ENCODE measurements around the gene NCS1. TPM values are rescaled to one million over a fixed set of nuclear protein-coding genes. Genes with fewer than 3 reads are reported as not detected.

The NCS1 gene
- total RNA-seq, 3 donors from 2014 or later: 4.1 to 196 (median 10.7) TPM

DNA sequence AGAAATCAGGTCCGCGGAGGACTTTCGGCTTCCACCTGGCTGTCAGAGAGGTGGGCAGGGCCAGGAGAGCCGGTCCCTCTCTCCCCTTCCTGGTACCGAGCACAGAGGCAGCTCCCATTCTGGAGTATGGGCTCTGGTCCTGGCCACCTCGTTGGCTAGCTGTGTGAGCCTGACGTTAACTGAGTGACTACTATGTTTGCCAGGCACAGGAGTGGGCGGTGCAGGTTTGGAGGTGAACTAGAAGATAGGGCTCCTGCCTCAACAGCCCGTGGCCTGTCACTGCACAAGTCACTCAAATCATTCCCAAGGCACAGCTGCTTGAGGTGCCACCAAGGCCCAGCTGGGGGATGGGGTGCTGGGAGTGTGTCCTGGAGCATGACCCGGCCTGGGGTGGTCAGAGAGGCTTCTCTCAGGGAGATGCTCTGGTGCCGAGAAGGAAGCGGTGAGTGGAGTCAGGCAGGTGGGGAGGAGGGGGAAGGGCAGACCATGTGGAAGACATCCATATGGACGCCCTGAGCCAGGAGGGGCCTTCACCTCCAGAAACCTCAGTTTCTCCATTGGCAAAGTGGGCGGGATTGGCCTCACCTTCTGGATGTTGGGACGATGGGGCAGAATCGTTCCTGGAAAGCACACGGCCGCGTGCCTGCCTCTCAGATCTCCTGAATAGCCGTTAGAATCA, 39.5 kb downstream of the NCS1 start:
- Histone ChIP-seq H3K9me3 (no peaks in the 10 kb centered on the region), H3K4me1 (ENCODE audit: low read depth) (no peaks in the 10 kb centered on the region), H3K36me3 (ENCODE audit: low read depth) (no peaks in the 10 kb centered on the region), H3K4me3 (no peak overlapping the region)
- DNase-seq: no peak
- intact Hi-C loops (cut with DNase I, micrococcal nuclease): no loop called here
- ATAC-seq: no peak
- TF ChIP-seq, protein P1, sequence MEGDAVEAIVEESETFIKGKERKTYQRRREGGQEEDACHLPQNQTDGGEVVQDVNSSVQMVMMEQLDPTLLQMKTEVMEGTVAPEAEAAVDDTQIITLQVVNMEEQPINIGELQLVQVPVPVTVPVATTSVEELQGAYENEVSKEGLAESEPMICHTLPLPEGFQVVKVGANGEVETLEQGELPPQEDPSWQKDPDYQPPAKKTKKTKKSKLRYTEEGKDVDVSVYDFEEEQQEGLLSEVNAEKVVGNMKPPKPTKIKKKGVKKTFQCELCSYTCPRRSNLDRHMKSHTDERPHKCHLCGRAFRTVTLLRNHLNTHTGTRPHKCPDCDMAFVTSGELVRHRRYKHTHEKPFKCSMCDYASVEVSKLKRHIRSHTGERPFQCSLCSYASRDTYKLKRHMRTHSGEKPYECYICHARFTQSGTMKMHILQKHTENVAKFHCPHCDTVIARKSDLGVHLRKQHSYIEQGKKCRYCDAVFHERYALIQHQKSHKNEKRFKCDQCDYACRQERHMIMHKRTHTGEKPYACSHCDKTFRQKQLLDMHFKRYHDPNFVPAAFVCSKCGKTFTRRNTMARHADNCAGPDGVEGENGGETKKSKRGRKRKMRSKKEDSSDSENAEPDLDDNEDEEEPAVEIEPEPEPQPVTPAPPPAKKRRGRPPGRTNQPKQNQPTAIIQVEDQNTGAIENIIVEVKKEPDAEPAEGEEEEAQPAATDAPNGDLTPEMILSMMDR (IDR thresholded peaks at IDR 0.05): no peak

DNA sequence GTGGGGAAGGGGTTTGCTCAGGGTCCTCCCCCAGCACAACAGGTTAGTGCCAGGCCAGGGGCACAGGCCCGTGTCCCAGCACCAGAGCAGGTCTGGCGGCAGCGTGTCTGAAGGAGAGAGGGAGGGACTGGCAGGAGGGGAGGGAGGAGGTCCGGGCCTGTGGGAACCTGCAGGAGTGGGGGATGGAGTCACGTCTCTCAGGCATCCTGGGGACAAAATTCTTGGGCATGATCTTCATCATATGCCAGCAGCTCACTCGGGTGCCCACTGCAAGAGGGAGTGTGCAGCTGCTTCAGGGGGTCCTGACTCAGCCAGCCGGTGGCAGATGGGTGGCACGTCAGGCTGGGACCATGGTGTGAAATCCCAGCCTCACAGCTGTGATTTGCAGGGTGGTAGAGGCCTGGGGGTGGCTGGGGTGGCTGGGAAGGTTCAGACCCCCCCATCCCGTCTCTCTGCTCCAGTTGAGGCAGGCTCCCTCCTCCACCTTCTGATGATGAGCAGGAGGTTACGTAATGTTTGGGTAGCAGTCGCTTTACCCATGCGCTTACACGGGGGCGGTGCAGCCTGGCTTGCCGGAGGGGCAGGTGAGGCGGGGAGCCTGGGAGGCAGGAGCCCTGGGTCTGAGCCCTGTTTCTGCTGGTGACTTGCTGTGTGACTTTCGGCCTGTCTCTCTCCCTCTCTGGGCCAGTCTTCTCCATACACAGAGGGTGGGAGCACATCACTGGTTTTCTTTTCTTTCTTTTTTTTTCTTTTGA, 40.5 kb downstream of the NCS1 start:
- DNase-seq: no peak
- Histone ChIP-seq H3K4me3 (no peak overlapping the region), H3K4me1 (ENCODE audit: low read depth) (no peaks in the 10 kb centered on the region), H3K36me3 (ENCODE audit: low read depth) (no peaks in the 10 kb centered on the region), H3K9me3 (no peaks in the 10 kb centered on the region)
- no peak for ATAC-seq
- intact Hi-C loops (cut with DNase I, micrococcal nuclease): no loop called here
- TF ChIP-seq, protein P1 (IDR thresholded peaks at IDR 0.05): no peak

DNA sequence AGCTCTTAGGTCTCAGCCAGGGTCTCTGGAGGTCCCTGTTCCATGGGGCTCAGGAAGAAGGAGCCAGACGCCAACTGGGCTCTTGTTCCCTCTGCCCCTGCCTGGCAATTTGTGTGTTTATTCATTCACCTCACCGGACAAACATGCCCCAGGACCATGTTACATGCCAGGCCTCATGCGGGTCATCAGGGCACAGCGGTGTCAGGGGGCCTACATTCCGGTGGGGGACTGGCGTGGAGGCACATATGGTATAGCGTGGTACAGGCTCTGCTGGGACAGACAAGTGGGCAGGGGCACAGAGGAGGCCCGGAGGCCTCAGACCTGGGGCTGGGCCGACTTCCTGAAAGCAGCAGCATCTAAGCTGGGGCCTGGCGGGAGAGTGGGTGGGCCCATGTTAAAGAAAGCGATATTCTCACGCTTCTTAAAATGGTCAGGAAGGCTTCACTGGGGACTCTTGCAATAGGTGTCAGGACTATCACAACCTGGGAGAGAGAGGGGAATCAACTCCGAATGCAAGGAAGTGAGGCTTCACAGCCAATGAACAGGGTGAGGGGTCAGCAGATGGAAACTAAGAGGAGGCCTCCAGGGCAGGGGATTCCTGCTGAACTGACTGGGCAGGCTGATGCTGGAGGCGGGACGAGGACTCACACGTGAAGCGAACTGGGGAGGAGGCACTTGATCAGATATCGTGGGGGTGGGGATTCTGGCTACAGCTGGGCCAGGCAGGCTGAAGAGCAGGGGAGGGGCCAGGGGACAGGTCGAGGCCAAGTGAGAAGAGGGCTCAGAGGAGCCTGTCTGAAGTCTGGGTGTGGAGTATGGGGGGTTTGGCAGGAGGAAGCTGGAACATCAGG, 41.9 kb downstream of the NCS1 start:
- intact Hi-C loops (cut with DNase I, micrococcal nuclease): no loop called here
- Histone ChIP-seq H3K36me3 (ENCODE audit: low read depth) (no peaks in the 10 kb centered on the region), H3K4me1 (ENCODE audit: low read depth) (no peaks in the 10 kb centered on the region), H3K4me3 (no peak overlapping the region), H3K9me3 (no peaks in the 10 kb centered on the region)
- TF ChIP-seq, protein P1 (IDR thresholded peaks at IDR 0.05): no peak
- DNase-seq: no peak
- no peak for ATAC-seq

DNA sequence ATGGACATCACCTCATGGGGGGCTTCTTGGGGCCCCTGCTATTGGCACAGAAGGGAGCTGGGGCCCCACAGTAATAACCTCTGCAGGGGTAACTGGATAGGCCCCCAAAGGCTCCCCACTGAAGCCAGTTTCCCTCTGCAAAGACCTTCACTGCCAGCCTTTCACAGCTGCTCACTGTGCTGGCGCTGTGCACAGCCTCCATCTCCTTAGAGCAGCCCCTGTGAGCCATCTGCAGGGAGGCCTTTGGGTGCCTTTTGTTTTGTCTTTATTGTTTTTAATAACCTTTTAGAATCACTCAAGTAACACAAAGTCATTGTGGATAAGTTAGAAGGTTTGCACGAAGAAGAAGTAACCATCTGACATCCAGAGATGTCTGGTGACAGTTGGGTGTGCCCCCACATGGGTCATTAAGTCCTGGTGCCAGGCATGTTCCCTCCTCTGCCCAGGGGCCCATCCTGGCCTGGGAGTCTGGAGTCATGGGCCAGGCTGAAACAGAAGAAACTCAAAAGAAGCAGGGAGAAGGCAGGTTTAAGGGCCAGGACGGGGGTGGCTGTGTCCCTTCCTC, 42.7 kb downstream of the NCS1 start:
- intact Hi-C loops (cut with DNase I, micrococcal nuclease): no loop called here
- ATAC-seq (no peak), DNase-seq (no peak)
- Histone ChIP-seq H3K4me3 (no peak overlapping the region), H3K36me3 (ENCODE audit: low read depth) (no peaks in the 10 kb centered on the region), H3K9me3 (no peaks in the 10 kb centered on the region), H3K4me1 (ENCODE audit: low read depth) (no peaks in the 10 kb centered on the region)
- TF ChIP-seq, protein P1 (IDR thresholded peaks at IDR 0.05): no peak

DNA sequence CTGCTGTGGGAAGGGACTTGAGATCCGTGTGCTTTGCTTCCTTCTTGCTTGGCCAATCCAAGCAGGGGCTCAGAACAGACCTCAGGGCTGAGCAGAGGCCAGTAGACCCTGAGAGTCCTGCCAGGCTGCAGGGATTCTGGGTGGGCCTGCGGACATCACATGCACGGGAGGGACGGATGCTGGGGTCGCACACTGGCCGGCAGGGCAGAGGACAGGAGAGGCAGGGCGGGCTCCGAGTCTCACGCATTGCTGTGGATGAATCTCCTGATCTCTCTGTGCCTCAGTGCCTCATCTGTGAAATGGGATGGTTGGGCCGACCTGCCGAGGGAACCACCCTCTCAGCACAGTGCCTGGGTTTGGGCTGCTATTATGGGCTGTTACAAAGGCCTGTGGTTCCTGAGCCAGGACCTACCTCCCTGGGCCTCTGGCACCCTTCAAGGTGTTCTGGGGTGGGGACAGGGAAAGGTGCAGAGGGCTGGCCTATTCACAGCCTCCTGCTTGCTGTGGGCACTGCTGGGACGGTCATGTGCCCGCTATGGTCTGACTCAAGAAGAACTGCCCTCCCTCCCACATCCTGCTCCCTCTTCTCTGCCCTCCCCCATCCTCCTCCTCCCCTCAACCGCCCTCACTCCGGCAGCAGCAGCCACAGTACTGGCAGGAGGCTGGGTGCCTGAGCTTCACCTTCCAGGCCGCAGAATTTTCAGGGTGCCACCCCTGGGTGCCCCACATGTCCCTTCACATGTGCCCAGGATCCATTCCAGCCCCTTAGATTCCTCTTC, 43.3 kb downstream of the NCS1 start:
- H3K4me3 ChIP-seq: no peak overlapping the region
- TF ChIP-seq, protein P1 (IDR thresholded peaks at IDR 0.05): no peak
- intact Hi-C loops (cut with DNase I, micrococcal nuclease): no loop called here
- no peaks in the 10 kb centered on the region for H3K36me3 ChIP-seq (ENCODE audit: low read depth)
- no peak for ATAC-seq
- H3K4me1 ChIP-seq (ENCODE audit: low read depth): no peaks in the 10 kb centered on the region
- no peaks in the 10 kb centered on the region for H3K9me3 ChIP-seq
- DNase-seq: no peak

All from mucosa of descending colon (tissue), 3 donors.